HS-27A (cell line): ENCODE results near the gene CALML3.
"Not testable (repeated sequence)": the region's sequence is repeated elsewhere in the genome, so short reads cannot be mapped to it uniquely, and the experiment has no call there.

ENCODE experiments used
- DNase-seq: peaks from one replicate; pipeline ENCODE4 v3.0.0-alpha.2; 2012; ENCODE audit warnings: low read depth, missing footprints

Gene CALML3

GRCh38 chr10:5555881-5556280, 31.1 kb downstream of the CALML3 start:
- DNase-seq: no peak

GRCh38 chr10:5556576-5556975, 31.8 kb downstream of the CALML3 start:
- DNase-seq: no peak

- DNase-seq: no peak
Observed at GRCh38 chr10:5557040-5557721, 32.4 kb downstream of the CALML3 start.

DNA sequence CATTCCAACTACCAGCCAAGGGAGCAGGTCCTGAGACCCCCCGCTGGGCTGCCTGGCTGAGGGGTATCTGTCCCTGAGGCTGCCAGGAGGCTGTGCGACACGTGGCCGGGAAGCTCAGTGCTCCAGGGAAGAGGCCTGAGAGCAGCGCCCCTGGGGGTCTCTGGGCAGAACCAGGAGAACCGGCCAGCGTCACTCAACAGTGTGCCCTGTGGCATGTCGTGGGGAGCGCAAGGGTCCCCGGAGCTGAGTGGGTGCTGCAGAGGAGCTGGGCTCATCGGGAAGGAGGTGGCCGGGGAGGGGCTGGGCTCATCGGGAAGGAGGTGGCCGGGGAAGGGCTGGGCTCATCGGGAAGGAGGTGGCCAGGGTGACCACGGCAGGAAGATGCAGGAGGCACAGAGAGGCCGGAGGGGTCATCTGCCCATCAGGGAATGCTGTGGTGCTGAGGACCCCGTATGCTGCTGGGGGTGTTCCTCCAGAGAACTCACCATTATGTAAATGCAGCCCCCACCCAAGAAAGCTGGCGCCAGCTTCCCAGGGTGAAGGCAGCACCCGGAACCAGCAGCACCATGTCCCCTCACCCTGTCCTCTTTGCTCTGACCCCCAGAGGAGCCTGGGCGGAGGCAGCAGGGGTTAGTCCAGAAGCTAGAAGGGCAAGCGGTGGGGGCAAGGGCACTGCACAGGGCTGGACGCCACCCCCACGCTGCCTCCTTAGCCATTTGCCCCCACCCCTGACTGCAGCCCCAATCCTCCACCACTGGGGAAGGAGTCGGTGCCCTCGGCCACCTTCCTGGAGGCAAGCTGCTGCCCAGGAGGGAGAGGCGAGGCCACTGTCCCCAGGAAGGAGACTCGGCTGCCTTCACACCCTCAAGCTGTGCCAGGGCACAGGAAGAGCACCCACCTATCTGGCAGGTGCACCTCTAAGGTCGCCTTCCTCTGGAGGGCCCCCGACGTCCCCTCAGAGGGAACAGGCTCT, 33.3 kb downstream of the CALML3 start:
- no peak for DNase-seq

- DNase-seq: not testable (repeated sequence)
Observed at GRCh38 chr10:5559022-5559421, 34.3 kb downstream of the CALML3 start.

DNA sequence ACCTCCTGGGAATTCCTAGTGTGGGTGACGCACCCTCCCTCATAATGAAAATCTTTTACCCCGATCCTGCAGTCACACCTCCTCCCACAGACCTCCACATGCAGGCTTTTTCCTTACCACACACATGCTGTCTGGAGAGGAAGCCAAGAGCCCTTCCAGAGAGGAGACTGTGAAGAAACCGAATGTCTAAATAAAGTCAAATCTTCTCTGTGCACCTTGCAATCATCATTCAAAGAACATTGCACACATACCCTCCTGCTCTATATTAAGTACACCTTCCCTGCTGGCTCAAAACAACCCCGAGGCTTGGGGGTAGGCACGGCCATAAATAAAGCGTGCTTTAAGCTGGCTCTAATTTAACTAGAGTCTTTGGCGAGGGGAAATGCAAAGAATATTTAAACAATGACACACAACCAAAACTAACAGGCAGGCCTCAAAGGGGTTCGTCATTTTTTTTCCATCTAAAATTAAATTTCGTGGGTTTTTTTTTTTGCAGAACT, 34.9 kb downstream of the CALML3 start:
- no peak for DNase-seq

- DNase-seq: no peak
Observed at GRCh38 chr10:5560142-5560816, 35.5 kb downstream of the CALML3 start.

GRCh38 chr10:5560817-5561703, 36.3 kb downstream of the CALML3 start:
- no peak for DNase-seq

DNA sequence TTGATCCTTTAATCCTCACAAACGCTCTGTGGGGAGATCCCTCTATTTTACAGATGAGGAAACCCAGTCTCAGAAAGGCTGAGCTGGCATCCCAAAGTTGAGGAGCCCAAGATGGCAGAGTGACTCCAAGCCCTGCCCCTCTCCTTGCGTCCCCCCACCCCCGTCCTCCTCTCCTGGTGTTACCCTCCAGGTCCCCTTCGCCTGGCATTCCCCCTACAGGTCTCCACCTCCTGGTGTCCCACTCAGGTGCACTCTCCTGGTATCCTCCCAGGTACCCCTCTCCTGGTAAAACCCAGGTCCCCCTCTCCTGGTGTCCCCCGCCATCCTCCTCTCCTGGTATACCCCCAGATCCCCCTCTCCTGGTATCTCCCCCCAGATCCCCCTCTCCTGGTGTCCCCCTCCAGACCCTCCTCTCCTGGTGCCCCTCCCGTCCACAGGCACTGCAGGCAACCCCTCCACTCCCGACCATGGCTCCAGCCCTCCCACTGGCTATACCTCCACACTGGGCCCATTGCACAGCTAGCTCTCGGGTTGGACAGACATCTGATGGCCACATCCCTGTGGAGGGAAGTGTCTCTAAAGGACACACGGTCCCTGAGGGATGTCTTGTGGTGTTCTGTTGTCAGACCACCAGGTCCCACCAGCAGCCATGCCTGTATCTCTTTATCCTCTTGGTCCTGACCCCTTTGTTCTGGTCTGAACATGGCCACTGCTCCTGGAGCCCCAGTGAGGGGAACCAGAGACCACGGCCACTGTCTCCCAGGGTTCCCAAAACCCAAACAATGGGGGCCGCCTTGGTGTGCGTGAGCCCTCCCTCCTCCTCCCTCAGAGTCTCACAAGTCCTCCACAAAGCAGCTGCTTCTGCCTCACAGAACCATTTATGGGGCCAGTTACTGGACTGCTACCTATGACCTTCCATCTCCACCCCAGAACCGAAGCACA, 37.2 kb downstream of the CALML3 start:
- DNase-seq: no peak

GRCh38 chr10:5563321-5563961, 38.7 kb downstream of the CALML3 start:
- no peak for DNase-seq

DNA sequence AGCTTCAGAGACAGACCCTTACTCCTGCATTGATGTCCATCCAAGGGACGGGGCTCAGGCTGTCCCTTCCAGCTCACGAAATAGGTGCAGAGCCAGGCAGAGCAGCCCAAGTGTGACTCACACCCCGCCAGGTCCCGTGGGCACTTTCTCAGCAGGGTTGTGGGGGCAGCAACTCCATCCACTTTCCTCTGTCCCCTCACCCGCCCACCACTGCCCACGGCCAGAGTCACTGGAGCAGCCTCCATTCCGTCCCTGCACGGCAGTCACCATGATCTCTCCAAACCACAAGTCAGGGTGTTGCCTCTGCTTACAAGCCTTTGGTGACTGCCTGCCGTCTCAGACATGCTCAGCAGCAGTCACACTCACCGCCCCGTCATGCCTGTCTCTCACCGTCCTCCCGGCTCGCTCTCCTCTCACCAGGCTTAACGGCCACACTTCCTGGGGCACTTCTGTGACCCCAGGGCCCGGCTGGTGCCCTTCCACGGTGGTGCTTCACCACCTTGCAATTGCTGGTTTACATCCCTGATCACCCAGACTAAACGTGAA, 39.3 kb downstream of the CALML3 start:
- no peak for DNase-seq

DNA sequence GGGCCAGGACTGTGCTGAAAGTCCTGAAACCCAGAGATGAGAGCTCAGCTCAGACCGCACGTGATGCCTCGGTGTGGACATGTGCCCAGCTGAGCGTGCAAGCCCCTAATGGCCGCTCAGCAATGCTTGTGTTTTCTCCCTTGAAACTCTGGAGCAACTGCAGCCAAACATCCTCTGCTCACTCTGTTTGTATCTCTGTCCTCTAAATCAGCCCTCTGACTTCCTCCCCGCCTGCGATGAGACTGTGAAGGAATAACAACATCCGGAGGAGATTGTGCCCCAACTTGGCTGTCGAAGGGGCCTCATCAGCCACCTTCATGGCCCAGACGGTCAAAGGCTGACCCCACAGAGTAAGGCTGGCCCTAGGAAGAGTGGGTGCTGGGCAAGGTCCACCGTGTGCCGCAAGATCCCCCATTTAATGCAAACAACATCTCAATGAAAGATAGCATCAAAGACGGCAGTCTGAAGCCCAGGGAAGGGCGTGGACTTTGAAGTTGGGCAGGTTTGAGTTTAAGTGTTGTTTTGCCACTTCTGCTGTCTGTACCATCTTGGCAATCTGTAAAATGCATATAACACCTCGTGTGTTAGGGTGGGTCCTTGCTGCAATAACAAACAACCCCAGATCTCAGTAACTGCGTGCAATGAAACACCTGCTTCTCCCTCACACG, 39.9 kb downstream of the CALML3 start:
- no peak for DNase-seq

GRCh38 chr10:5565205-5565545, 40.4 kb downstream of the CALML3 start:
- no peak for DNase-seq

DNA sequence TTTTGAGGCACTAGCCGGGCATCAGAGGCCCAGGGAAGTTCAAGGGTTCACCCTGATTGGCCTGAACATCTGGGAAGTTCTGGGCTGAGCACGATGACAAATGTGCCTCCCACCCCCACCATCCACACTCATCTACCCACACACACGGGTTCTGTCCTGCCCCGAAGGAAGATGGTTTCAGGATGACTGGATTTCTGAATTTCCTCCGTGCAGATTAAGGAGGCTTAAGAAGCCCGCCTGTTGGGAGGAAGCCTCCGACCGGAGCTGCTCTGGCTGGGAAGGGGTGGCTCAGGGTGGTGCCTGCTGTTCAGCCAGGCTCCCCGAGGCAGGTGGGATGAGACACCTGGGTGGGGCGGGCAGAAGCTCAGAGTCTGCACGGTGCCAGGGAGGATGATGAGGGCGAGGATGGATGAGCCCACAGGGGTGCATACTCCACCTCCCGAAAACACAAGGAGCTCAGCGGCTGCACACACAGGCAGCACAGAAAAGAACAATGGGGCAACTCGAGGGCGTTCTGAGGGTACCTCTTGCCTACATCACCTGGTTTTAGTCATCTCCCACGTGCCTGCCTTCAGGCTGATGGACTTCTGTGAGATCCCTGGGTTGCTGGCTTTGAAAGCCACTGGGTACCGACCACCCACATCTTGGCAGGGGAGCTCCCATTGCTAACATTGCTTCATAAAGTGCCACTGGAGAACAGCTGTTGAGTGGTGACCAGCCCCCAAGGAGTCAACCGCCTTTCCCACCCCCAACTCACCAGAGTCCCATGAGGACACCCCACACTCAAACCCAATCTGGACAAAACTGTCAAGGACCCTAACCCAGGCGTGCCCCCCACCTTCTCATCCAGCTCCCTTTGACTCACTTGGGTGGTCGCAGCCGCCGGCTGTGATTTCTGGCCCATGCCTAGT, 41.2 kb downstream of the CALML3 start:
- DNase-seq: no peak

DNA sequence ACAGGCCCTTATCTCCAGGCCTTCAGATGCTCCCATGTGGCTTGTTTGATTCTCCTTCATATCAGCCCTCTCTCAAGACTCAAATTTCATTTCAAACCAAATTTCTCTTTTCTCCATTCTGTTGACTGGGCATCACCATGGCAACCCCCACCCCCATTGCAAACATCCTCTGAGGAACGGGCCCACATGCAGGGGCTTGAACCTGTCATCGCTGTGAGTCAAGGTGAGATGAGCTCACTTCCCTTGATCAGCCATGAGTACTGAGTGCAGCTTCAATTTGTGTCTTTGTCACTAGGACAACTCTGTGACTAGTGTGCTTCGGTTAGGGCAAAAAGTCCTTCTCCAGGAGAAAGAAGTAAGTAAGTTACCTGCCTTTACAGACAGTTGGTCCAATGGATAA, 41.9 kb downstream of the CALML3 start:
- DNase-seq: no peak

- no peak for DNase-seq
Observed at GRCh38 chr10:5567477-5567876, 42.7 kb downstream of the CALML3 start.

DNA sequence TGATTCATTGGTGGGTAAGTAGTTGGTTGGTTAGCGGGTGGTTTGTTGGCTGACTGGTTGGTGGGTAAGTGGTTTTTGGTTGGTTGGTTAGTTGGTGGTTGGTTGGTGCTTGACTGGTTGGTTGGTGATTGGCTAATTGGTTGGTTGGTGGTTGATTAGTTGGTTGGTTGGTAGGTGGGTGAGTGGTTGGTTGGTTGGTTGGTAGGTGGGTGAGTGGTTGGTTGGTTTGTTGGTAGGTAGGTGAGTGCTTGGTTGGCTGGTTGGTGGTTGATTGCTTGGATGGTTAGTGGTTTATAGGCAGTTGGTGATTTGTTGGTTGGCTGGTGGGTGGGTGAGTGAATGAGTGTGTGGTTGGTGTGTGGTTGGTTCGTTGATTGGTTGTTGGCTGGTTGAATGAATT, 44.2 kb downstream of the CALML3 start:
- no peak for DNase-seq

DNA sequence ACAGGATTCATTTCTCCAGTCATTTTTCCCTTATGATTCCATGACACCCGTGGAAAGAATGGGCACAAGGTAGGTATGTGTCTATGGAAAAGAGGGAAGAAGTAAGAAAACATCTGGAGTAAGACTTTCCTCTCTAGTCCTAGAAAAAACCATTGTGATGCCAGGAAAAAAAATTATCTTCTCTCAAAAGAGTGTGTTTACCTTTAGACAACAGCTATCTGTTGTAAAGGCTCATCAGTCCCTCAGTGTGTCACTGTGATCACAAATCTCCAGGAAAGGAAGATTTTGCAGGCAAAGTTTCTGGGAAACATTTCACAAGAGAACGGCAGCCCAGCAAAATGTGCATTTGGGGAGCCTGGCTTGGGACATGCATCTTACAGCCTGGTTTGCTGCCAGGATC, 44.8 kb downstream of the CALML3 start:
- DNase-seq: no peak
